Endothelial cell of umbilical vein (primary cell): Measurements from ENCODE around the gene SBK1. TPM values are rescaled to one million over a fixed set of nuclear protein-coding genes. Genes with fewer than 3 reads are reported as not detected.

Source experiments
- BruUV-seq: library from RNA; stranded (reverse); fragments of 400-500 nt; replicated peaks from 2 replicates; lab custom pipeline; 2021; lab: Mats Ljungman, UMichigan
- CTCF ChIA-PET: fragments of 300-600, 350-600 bp; sonication (Branson Sonifier 250); formaldehyde crosslinking; loops from one replicate; lab custom pipeline; 2021; ENCODE audit warnings: antibody characterized with exemption, inconsistent platforms; lab: Charles Lee
- POLR2A ChIA-PET: fragments of 300-600, 350-600 bp; sonication (Branson Sonifier 250); formaldehyde crosslinking; loops from one replicate; lab custom pipeline; 2021; ENCODE audit warnings: antibody characterized with exemption, inconsistent platforms; lab: Charles Lee
- DNase-seq: peaks from one replicate; pipeline ENCODE4 v3.0.0-alpha.2; 2011; ENCODE audit warnings: low read depth, low spot score
- FAIRE-seq: peaks from 2 replicates; lab custom pipeline; 2011; peaks lifted over from hg19 to GRCh38; lab: Jason Lieb, UNC
- H2AFZ ChIP-seq: 2 replicates; pipeline ENCODE4 v1.6.0; 2012; ENCODE audit warnings: low read depth, low read length, control low read depth, inconsistent platforms
- H3K27ac ChIP-seq: 2 replicates; pipeline ENCODE4 v1.5.1; 2011; ENCODE audit warnings: low read depth, mild to moderate bottlenecking, control low read depth, low read length, moderate library complexity; ENCODE audit not compliant: insufficient read depth
- H3K27me3 ChIP-seq, 2 experiments: 2 replicates each; pipeline versions ENCODE4 v1.6.0 to v1.6.1; 2011; ENCODE audit warnings: low read length in 2 of 2, mixed read lengths in 1 of 2; ENCODE audit not compliant: control insufficient read depth in 2 of 2, insufficient read depth in 2 of 2
- H3K36me3 ChIP-seq, 2 experiments: 2 replicates in 1 of 2; 3 replicates in 1 of 2; pipeline ENCODE4 v1.5.1; 2011; ENCODE audit warnings: low read length in 2 of 2, mild to moderate bottlenecking in 1 of 2, moderate library complexity in 1 of 2; ENCODE audit not compliant: control insufficient read depth in 2 of 2, insufficient read depth in 2 of 2; ENCODE audit errors: extremely low read depth in 1 of 2
- H3K4me1 ChIP-seq: 3 replicates; pipeline ENCODE4 v1.5.1; 2011; ENCODE audit warnings: mild to moderate bottlenecking, low read length; ENCODE audit not compliant: control insufficient read depth, insufficient read depth; ENCODE audit errors: extremely low read depth
- H3K4me2 ChIP-seq: 2 replicates; pipeline ENCODE4 v1.6.1; 2011; ENCODE audit warnings: low read length, control low read depth, mixed read lengths; ENCODE audit not compliant: insufficient read depth
- H3K4me3 ChIP-seq, 3 experiments: fragments of 200-600 bp in 1 of 3; sonication (generic), shearing (Covaris generic) in 1 of 3; replicated peaks in 1 of 3; 2 replicates each; pipeline ENCODE4 v1.5.1; 2011 to 2016; ENCODE audit warnings: control low read depth in 3 of 3, low read length in 3 of 3, mild to moderate bottlenecking in 2 of 3, inconsistent platforms in 1 of 3, low read depth in 1 of 3, moderate library complexity in 1 of 3; ENCODE audit not compliant: insufficient read depth in 1 of 3
- H3K79me2 ChIP-seq: 2 replicates; pipeline ENCODE4 v1.6.0; 2012; ENCODE audit warnings: low read length, inconsistent platforms; ENCODE audit not compliant: control insufficient read depth, insufficient read depth
- H3K9ac ChIP-seq: replicated peaks from 2 replicates; pipeline ENCODE3; 2011; ENCODE audit warnings: low read length, control low read depth; ENCODE audit not compliant: insufficient read depth; ENCODE audit errors: extremely low read depth
- H3K9me1 ChIP-seq: replicated peaks from 3 replicates; pipeline ENCODE4 v1.6.0; 2011; ENCODE audit warnings: mild to moderate bottlenecking, low read length; ENCODE audit not compliant: control insufficient read depth, insufficient read depth; ENCODE audit errors: extremely low read depth
- H3K9me3 ChIP-seq: replicated peaks from 2 replicates; pipeline ENCODE4 v1.5.1; 2012; ENCODE audit warnings: low read length, inconsistent platforms; ENCODE audit not compliant: control insufficient read depth, insufficient read depth
- H4K20me1 ChIP-seq: replicated peaks from 2 replicates; pipeline ENCODE3; 2011; ENCODE audit warnings: mild to moderate bottlenecking, low read length; ENCODE audit not compliant: control insufficient read depth, insufficient read depth; ENCODE audit errors: extremely low read depth
- EZH2 ChIP-seq: IDR thresholded peaks from 2 replicates; pipeline ENCODE4 v1.6.1; 2012; ENCODE audit warnings: borderline replicate concordance, low read depth, mild to moderate bottlenecking, moderate library complexity, low read length, inconsistent platforms; ENCODE audit not compliant: severe bottlenecking
- FOS ChIP-seq: IDR thresholded peaks from 2 replicates; pipeline ENCODE4 v1.6.1; 2011; ENCODE audit warnings: mild to moderate bottlenecking, low read length, moderate library complexity, borderline replicate concordance; ENCODE audit not compliant: insufficient read depth
- JUN ChIP-seq: IDR thresholded peaks from 2 replicates; pipeline ENCODE4 v1.6.1; 2011; ENCODE audit warnings: borderline replicate concordance, low read depth; ENCODE audit not compliant: insufficient read length, insufficient read depth
- POLR2A ChIP-seq: IDR thresholded peaks from 2 replicates; pipeline ENCODE4 v1.6.1; 2012; ENCODE audit warnings: low read depth, mild to moderate bottlenecking, control low read depth, low read length
- POLR2AphosphoS5 ChIP-seq: IDR thresholded peaks from 2 replicates; pipeline ENCODE4 v1.6.1; 2012; ENCODE audit warnings: low read depth, mild to moderate bottlenecking, control low read depth, low read length, moderate library complexity; ENCODE audit not compliant: insufficient read depth
- dilution Hi-C: fragments of 300-500 bp; cut with MboI; formaldehyde crosslinking; loops from one replicate; pipeline ENCODE4 v1.15.0; 2019; ENCODE audit warnings: low sequenced_read_pairs; ENCODE audit not compliant: extremely low pct_ligation_motif_present
- intact Hi-C: fragments of 100-400 bp; cut with micrococcal nuclease; formaldehyde crosslinking; loops from one replicate; pipeline ENCODE4 v1.10.0; 2022
- polyA plus RNA-seq, 4 experiments: library from polyadenylated mRNA; depleted of rRNA in 3 of 4; stranded (reverse) in 3 of 4; unstranded in 1 of 4; fragments of >200 nt; gene quantifications; 2 replicates each; pipeline versions ENCODE4 v1.2.1 to v1.2.3, GENCODE V29; 2011 to 2012; ENCODE audit warnings: missing spikeins in 1 of 4
- total RNA-seq: library from RNA; stranded (reverse); gene quantifications from 2 replicates; pipeline ENCODE4 v1.2.3, GENCODE V29; 2021
- TF ChIP-seq, protein P1 (sequence below): IDR thresholded peaks from 2 replicates; pipeline ENCODE4 v1.6.1; 2011; ENCODE audit not compliant: insufficient read depth, insufficient read length
- TF ChIP-seq, protein P2 (sequence below), 2 donors: IDR thresholded peaks; 1 replicate in 1 of 2; 2 replicates in 1 of 2; pipeline ENCODE4 v1.5.1; 2011; ENCODE audit warnings: low read length in 2 of 2, mild to moderate bottlenecking in 2 of 2, moderate library complexity in 2 of 2, control low read depth in 1 of 2, inconsistent platforms in 1 of 2, low read depth in 1 of 2; ENCODE audit not compliant: insufficient read depth in 1 of 2; ENCODE audit errors: extremely low read depth in 1 of 2

Gene SBK1
- total and polyA plus RNA-seq, 2 donors (not counting 3 experiments of a cell fraction or from before 2014, with no cell fraction given) = 0.19 to 0.51 TPM

DNA sequence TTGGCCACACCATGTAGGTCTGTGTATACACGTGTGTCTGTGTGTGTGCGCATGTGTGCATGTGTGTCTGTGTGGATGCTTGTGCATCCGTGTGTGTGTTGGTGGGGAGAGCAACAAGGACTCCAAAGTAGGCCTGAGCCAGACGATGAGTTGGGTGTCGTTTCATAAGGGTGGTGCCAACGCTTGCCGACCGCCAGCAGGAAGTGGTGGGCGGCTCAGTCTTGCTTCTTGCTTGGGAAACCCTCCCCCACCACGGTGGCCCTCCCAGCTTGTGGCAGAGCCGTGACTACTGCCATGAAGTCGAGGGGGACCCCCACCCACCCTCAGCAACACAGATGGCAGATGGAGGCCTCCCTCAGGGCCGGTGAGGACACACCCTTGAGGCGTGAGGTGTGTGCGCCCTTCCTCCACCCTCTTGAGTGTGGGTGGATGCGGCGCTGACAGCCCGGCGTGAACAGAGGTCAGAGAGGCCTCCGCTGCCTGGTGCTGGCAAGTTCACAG is 17.5 kb downstream of the SBK1 start:
- H3K4me1 ChIP-seq = no peaks in the 10 kb centered on the region
- H3K36me3 ChIP-seq = no peaks in the 10 kb centered on the region
- DNase-seq (no peak), FAIRE-seq (no peak)
- H2AFZ ChIP-seq = no peak overlapping the region
- no peak overlapping the region for H3K27ac ChIP-seq
- no peak overlapping the region for H3K9ac ChIP-seq
- ChIA-PET POLR2A (no interaction called here), CTCF (interaction anchor here (3.1 kb wide), 1 partner anchor 12 kb away, joined by 11 read pairs; no protein-coding TSS in a partner anchor)
- TF ChIP-seq FOS = no peak
- no peak for TF ChIP-seq POLR2AphosphoS5
- TF ChIP-seq JUN = no peak
- TF ChIP-seq POLR2A = no peak
- TF ChIP-seq, protein P1, sequence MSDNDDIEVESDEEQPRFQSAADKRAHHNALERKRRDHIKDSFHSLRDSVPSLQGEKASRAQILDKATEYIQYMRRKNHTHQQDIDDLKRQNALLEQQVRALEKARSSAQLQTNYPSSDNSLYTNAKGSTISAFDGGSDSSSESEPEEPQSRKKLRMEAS = no peak
- TF ChIP-seq, protein P2, sequence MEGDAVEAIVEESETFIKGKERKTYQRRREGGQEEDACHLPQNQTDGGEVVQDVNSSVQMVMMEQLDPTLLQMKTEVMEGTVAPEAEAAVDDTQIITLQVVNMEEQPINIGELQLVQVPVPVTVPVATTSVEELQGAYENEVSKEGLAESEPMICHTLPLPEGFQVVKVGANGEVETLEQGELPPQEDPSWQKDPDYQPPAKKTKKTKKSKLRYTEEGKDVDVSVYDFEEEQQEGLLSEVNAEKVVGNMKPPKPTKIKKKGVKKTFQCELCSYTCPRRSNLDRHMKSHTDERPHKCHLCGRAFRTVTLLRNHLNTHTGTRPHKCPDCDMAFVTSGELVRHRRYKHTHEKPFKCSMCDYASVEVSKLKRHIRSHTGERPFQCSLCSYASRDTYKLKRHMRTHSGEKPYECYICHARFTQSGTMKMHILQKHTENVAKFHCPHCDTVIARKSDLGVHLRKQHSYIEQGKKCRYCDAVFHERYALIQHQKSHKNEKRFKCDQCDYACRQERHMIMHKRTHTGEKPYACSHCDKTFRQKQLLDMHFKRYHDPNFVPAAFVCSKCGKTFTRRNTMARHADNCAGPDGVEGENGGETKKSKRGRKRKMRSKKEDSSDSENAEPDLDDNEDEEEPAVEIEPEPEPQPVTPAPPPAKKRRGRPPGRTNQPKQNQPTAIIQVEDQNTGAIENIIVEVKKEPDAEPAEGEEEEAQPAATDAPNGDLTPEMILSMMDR (IDR thresholded peaks at IDR 0.05; ENCODE audit: extremely low read depth in 1 of 2, insufficient read depth in 1 of 2, low read depth in 1 of 2, low read length in 2 of 2) = no peak
- no peak for TF ChIP-seq EZH2
- no peak overlapping the region for H3K4me3 ChIP-seq
- H3K79me2 ChIP-seq = no peaks in the 10 kb centered on the region
- dilution Hi-C loops (no loop called here), intact Hi-C loops (no loop called here)
- no peaks in the 10 kb centered on the region for H3K9me3 ChIP-seq
- H3K4me2 ChIP-seq = no peak overlapping the region
- H3K27me3 ChIP-seq = no peaks in the 10 kb centered on the region
- BruUV-seq = no TSS peak
- no peaks in the 10 kb centered on the region for H4K20me1 ChIP-seq
- H3K9me1 ChIP-seq = no peaks in the 10 kb centered on the region
